HG03280 (cell line): Measurements from ENCODE around the gene IFRD2.
A peak's percentile ranks its signal among the peaks of the same experiment; 100 is the strongest.
"Not testable (repeated sequence)": the region's sequence is repeated elsewhere in the genome, so short reads cannot be mapped to it uniquely, and the experiment has no call there.

Experiments
- ATAC-seq: cut with Tn5 transposase; IDR thresholded peaks from one replicate; pipeline ENCODE4 v1.9.1; 2021; ENCODE audit warnings: mild to moderate bottlenecking, moderate library complexity; ENCODE audit not compliant: unreplicated experiment

Gene IFRD2

DNA sequence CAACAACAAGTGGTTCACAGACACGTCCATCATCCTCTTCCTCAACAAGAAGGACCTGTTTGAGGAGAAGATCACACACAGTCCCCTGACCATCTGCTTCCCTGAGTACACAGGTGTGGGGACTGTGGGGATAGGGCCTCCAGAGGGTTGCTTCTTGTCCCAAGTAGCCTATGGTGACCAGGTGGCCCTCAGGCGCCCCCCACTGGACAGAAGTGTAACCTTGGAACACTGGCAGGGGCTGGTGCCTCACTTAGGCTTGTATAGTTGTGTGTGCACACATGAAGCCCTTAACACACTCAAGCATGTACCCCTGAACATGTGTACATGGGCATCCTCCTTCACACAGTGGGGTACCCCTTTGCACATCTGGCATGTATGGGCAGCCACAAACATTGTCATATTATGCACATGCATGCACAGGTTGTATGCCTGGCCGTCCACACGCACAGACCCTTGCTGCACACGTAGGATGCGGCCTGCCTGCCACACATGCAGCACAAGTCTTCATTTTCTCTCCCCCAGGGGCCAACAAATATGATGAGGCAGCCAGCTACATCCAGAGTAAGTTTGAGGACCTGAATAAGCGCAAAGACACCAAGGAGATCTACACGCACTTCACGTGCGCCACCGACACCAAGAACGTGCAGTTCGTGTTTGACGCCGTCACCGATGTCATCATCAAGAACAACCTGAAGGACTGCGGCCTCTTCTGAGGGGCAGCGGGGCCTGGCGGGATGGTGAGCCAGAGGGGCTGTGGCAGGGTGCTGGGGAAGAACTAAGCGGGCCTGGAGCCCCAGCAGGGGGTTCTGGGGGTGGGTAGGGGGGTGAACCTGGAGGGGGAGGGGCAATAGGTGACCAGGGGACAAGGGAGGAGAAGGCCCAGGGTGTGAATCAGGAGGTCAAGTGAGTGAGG lies 35.0 kb downstream of the IFRD2 start:
- ATAC-seq: no peak

DNA sequence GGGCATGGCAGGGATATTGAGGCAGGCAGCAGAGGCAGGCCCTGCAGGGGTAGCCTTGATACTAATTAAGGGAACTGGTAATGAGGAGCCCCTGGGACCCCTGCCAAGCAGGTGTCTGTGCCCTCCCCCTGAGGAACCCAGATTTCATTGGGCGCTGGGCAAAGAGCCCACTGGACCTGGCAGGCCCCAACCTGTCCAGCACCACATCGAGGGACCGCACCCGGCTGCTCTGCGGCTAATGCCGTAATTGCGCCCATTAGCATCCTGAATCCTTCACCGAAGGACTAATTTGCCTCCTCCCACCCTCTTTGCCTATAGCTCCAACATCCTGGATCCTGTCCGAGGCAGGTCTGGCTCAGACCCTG lies 37.0 kb downstream of the IFRD2 start:
- no peak for ATAC-seq

DNA sequence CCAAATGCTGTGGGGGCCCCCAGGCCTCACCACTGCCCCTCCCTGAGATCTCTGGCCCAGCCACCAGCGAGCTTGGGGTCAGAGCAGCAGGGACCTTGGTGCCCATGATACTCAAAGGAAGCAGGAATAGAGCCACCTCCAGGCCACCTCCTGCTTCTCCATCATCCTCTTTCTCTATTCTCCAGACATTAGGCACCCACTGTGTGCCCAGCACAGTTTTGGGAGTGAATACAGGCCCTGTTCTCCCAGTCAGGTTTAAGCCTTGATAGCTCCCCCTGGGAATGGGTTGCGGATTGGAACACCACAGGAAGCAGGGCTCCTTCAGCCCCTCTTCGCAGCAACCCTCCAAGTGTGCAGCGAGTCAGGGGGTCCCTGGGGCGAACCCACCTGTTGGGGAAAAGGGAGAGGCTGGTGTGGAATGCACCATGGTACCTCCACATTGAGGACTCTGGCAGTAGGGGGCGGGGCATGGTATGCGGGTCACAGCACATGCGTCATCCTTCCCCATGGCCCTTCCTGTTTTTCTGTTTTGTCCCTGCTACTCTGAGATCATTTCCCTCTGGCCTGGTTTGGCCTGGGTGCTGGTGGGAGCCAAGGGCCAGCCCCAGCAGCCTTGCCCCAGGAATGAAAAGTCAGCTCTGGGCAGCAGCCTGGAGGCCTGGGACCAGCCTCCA lies 37.5 kb downstream of the IFRD2 start:
- no peak for ATAC-seq

DNA sequence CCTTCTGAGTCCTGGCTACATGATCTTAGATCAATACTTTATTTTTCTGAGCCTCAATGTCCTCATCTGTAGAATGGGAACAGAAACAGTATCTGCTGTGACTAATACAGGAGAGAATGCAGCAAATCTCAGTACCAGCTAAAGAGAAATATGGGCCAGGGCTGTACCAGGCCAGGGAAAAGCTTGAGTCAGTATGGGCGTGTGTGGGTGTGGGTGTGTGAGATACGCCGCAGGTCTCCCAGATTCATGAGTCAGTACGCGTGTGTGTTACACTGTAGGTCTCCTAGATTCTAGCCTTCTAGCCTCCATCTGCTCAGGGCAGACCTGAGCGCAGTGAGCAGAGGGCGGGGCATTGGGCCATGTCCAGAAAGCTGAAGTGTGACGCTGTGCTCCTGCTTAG lies 41.0 kb downstream of the IFRD2 start:
- ATAC-seq: no peak

DNA sequence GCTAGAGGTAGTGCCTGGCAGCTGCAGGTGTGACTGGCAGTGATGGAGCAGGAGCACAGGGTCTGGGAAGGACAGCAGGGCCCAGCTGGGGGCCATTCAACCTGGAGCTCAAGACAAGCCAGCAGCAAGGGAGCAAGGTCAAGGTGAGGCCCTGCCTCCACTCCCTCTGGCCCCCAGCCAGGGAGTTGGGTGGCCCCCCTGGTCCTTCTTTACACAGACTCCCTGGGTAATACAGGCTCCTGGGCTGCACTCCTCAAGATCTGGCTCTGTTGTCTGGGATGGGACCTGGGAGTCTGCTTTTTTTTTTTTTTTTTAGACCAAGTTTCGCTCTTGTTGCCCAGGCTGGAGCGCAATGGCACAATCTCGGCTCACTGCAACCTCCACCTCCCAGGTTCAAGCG lies 41.7 kb downstream of the IFRD2 start:
- no peak for ATAC-seq

DNA sequence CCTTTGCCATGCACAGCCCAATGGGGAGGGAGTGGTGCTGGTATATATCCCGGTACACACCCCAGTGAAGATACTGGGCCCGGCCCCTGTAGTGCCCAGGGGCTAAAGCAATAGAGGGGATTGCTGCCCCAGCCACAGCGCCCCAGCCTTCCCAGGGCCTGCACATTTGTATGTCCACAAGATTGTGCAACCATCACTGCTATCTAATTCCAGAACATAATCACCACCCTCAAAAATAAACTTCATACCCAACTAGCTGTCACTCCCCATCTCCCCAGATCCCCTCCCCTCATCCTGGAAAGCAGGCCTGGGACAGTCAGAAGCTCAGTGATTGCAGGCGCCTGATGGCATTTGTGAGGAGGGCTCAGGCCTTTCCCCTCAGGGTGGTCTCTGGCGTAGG lies 42.8 kb downstream of the IFRD2 start:
- ATAC-seq: no peak

DNA sequence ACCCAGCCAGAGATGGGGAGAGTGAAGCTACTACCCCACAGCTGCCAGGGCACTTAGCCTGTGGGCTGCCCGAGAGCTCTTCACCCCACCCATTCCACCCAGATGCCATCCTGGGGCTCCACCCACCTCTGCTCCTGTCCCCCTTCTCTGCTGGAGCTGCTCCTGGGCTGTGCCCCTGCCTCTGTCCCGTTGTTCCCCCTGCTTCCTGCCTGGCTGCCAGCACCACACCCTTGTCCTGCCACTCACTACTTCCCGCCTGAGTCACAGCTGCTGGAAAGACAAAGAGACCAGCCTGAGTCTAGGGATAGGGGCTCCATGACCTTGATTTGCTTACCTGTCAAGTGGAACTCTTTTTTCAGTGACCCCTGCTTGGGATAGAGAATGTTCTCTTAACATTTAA lies 43.8 kb downstream of the IFRD2 start:
- ATAC-seq: no peak

DNA sequence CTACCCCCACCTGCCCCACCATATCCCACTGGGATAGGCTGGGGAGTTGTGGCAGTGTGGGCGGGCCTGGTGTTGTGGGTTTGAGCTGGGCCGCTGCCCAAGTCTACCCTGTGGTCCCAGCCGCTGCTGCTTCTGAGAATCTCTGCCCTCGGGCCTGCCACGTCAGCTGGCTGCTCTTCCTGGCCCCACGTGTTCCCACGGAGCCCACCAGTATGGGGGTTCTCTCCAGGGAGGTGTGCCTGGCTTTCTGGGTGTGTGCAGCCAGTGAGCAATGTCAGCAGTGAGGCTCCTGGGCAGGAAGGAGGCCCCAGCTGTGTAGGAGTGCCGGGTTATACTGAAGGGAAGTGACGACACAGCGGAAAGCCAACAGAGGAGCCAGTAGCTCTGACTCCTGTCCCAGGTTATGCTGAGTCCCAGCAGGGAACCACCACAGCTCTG lies 45.7 kb downstream of the IFRD2 start:
- ATAC-seq: peak; percentile 51

DNA sequence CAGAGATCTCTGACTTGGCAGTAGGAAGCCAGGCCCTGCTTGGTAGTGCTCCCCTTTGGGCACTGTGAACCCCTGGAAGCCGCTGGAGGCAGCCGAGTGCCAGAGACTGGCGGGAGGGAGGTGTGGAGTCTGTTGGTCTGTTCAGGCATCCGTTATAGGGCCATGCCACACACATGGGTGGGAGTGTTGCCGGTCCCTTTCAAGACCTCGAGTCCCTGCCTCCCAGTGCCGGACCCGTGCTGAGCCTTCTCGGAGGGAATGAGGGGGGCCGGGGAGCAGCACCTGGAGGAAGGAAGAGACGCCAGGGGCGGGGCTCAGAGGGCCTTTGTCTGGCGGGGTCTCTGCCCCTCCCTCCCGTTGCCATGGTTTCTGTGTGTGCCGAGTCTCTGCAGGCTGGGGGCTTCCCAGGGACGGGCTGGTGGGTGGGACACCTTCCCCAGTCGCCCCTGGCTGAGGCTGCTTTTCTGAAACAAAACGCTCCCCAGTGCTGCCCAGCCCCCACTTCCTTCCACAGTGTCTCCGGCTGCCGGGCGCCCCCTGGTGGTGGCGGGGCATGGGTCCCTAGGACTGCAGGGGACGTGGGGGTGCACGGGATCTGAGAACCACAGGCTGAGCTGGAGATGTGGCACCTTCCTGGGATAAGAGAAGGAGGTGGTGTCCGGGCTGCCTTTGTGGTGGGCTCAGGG lies 46.3 kb downstream of the IFRD2 start:
- ATAC-seq: peak; percentile 63

DNA sequence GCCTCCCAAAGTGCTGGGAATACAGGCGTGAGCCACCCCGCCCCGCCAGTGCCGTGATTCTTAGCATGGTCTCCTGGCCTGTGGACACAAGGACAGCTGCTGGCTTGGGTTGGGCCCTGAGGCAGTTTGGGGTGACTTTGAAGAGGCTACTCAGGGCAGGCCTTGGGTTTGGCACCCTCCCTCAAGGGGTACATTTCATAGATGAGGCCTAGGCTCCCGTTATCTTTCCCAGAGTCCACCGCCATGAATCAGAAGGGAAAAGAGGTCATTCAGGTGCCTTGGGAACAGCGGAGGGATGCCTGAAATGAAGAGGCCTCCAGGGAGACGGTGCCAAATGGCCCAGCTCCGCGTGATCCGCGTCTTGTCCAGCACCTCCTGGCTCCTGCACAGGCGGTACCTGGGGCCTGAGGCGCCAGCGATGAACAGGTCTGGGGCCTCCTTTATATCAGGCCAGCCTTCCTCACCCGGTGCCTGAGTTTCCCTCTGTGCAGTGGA lies 46.9 kb downstream of the IFRD2 start:
- no peak for ATAC-seq

DNA sequence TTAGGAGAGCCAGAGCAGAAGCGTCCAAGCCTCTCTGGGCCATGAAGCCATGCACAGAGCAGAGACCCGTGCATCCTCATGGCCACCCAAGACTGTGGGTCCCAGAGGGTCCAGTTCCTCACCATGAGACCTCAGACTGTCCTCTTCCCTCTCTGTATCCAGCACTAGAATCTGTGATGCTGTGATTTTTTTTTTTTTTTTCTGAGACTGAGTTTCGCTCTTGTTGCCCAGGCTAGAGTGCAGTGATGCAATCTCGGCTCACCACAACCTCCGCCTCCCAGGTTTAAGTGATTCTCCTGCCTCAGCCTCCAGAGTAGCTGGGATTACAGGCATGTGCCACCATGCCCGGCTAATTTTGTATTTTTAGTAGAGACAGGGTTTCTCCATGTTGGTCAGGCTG lies 47.4 kb downstream of the IFRD2 start:
- ATAC-seq: not testable (repeated sequence)

DNA sequence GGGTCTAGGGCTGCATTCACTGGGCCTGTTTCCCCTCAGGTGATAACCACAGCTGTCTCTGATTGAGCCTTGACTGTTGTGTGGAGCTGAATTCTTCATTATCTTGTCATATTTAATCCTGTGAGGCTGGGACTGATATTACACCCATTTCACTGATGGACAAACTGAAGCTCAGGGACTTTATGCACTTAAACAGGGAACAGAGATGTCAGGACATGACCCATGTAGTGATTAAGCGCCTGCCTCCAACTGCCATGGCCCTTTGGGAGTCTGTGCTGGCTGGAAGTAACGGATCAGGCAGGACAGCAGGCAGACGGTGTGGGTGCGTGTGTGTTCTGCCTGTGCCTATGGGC lies 48.7 kb downstream of the IFRD2 start:
- no peak for ATAC-seq

DNA sequence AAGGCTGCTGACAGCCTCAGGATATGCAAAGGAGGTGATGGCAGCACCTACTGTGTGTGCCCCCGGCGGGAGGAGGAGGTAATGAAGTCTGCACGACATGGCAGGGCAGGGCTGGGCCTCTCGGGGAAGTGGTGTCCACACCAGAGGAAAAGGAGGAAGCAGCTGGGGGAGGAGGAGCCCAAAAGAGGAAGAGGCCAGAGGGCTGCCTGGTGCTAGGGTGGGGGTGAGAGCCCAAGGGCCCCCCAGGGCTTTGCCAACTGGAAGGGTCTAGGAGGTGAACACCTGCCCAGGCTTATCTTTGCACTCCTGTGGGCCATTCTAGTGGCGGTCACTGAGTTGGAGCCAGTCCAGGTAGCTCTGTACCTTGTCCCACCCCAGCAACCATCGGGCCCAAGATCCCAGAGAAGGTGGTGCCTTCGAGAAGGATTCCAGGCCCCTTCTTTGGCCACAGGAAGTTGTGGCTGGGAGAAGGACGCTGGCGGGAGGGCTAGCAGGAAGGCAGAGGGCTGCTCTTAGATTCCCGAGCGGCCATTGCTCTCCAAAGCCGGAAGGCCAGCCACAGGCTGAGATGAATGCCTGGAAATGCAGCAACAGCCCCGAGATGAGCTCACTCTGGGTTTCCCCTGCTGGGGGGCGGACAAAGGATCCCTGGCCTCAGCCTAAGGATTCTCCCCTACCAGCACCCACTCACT lies 49.2 kb downstream of the IFRD2 start:
- no peak for ATAC-seq

DNA sequence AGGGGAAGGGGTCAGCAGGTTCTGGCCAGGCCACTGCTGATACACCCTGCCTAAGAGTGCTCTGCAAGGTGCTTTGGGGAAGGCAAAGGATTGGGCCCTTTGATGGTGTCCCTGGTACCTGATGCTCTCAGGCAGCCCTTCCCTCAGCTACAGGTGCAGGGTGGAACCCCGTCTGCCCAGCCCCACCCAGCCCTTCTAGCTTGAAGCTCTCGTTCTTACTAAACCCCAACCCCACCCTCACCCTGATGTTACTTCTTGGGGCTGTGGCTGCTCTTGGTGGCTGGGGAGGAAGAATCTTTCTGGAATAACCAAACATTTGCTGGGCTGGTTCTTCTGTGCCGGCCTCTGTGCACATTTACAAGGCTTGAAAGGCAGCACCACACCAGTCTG lies 49.9 kb downstream of the IFRD2 start:
- ATAC-seq: no peak

DNA sequence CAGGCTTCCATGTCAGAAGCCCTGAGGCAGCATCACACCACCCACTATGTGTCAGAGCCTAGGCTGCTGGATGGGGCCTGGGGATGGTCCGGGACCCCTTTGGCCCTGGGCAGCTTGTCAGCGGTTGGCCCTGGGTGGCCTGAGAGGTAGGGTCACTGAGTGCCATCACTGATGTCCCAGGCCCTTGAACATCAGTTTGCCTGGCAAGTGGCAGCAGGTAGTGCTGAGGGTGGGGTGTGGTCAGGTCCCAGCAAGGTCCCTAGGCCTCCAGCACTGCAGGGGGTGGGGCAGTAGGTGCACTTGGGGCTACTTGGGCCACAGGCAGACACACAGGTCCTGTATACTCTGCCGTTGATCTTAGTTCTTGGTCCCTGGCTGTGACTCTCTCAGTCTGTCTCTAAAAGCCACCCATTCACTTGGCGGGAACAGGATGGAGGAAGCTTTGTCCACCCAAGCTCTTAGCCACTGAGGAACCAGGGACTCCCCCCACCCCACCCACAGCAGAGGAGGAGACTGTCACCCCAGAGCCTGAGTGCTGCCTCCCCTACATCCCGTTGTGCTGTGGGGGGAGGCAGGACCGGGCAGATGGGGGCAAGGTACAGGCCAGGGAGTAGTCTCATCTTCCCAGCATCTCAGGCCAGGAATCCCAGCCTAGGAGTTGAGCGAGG lies 50.4 kb downstream of the IFRD2 start:
- no peak for ATAC-seq

DNA sequence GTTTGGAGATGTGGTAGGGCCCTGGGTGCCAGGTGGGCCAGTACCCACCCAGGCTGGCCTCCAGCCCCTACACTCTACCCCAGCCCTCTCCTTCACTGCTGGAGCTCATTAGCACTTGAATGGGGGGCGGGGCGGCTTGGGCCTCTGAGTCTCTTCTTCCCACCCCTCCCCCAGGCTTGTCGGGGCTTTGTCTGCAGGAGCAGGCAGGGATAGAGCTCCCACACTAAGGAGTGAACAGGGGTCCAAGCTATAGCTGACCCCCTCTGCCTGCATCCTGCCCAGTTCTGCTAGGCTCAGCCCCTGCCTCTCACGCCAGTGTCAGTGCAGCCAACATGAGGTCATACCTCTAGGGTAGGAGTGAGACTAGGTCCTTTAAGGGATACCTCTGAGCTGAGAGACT lies 51.1 kb downstream of the IFRD2 start:
- no peak for ATAC-seq

DNA sequence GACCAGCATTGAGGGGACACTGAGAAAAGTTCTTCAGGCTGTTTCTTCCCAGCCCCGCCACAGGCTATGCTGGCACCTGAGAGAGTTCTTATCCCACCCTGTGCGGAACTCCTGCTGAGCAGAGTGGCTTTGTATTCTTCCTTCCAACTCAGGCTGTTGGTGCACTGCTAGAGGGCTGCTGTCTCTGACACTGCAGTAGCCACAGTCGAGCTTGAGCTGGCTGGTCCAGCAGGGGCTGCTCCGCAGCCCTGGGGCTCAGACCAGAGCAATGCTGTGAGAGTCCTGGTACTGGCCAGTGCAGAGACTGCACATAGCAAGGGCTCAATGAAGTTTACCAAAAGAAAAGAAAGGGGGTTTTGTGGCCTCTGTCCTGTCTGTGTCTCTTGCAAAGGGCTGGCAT lies 52.6 kb downstream of the IFRD2 start:
- ATAC-seq: no peak

DNA sequence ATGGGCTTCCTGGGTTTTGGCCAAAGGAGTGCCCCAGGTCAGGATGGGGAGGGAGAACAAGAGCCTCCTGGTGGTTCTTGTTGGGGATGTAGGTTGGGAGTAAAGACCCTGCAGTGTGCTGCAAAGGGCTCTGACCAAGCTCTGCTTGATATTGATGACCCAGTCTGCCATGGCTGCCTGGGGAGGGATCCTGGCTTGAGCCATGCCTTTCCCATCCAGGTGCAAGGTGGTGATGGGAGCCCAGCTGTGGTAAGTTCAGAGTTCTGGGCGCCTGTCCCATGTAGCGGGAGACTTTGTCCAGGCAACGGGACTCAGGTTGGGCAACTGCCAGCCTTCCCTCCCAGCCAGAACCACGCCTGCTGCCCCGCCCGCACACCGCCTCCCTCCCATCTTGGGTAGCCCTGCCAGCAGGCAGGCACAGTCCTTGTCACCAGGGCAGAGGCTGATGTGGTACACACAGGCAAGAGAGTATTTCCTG lies 53.6 kb downstream of the IFRD2 start:
- ATAC-seq: no peak

DNA sequence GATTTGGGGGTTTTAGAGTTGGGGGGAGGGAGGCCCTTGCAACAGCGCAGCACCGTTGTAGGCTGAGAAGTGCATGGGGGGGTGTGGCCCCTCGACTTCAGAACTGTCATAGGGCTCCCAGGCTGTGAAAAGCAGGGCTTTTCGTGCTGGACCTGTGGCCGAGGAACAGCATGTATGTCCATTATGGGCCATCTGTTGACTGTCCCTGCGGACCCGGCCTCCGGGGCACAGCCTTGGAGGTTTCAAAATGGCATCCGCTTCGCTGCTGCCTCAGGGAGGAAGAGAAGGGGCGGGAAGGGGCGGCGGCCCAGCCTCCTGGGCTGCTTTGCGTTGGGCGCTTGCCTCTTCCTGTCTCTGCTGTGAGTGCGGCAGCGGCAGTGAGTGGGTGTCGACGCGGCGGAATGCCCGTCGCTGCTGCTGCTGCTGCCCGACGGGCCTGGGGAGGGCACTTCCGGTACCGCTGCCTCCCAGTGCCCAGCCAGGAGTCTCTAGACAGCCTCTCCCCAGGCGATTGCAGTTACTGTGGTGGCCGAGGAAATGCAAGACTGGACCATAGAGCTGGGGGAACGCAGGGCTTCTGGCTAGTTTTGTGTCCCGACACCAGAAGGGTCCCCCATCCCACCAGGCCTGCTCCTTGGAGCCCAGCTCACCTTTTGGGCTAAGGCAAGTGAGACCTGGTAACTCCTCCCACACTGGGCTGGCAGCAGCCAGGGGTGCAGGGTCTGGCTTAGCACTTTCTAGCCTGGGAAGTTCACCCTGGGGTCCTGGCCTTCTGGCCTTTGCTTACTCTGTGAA lies 54.3 kb downstream of the IFRD2 start:
- ATAC-seq: peak; percentile 31
